HG03378 (cell line): ENCODE measurements around the gene ALDH2.
A peak's percentile ranks its signal among the peaks of the same experiment; 100 is the strongest.
"Not testable (repeated sequence)": the region's sequence is repeated elsewhere in the genome, so short reads cannot be mapped to it uniquely, and the experiment has no call there.

Source experiments
- ATAC-seq: cut with Tn5 transposase; IDR thresholded peaks from one replicate; pipeline ENCODE4 v1.9.1; 2021; ENCODE audit warnings: mild to moderate bottlenecking, moderate library complexity; ENCODE audit not compliant: unreplicated experiment

The ALDH2 gene

GRCh38 chr12:111824312-111824711, 57.6 kb downstream of the ALDH2 start:
- ATAC-seq = not testable (repeated sequence)

GRCh38 chr12:111825509-111825908, 58.8 kb downstream of the ALDH2 start:
- ATAC-seq = no peak

DNA sequence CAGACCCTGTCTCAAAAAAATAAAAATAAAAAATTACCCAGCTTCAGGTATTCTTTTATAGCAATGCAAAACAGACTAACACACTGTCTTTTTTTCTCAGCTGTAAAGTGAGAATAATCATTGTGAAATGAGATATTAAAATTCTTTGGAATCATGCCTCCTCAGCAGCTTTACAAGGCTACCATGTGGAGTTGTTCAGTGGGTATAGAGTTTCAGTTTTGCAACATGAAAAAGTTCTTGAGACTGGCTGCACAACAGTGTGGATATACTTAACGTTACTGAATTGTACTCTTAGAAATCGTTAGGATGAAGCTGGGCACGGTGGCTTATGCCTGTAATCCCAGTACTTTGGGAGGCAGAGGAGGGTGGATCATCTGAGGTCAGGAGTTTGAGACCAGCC, 59.6 kb downstream of the ALDH2 start:
- ATAC-seq = no peak

DNA sequence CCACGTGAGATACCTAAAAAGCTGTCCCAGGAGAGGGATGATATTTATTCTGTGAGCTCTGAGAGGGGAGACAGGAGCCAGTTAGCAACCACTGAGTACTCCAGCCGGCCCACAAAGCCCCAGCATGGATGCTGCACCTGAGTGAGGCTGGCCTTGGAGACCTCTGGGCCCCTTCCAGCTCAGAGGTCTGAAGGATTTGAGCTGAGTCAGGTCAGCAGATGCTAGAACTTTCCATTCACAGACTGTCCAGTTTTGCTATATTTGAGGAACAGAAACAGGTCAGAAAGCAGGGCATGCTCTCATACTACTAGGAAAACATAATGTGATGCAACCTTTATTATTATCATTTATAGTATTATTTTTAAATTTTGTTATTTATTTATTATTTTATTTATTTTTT, 60.3 kb downstream of the ALDH2 start:
- ATAC-seq = no peak

GRCh38 chr12:111827907-111828306, 61.2 kb downstream of the ALDH2 start:
- no peak for ATAC-seq

DNA sequence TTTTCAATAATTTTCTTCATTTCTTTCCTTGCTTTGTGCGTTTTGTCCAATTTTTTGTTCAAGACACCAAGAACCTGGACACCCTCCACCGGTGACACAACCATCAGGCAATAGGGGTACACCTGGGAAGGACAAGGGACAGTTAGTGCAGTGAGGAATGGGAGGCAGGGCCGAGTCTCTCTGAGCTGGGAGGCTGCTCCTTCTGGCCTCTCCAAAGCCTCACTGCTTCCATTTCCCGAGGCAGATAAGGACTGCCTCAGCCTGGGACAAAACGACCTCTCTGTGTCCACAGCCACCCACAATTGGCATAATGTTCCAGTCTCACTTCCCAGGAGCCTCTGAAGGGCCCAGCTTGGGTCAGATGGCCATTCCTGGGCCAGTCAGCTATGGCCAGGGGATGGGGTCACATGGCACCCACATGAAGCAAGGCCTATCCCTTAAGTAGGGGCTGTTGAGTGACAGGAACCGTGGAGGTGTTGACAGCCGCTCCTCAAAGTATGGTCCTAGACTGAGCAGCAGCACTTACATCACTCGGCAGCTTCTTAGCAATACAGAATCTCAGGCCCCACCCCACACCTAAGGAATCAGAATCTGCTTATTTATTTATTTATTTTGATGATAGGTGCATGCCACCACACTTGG, 61.7 kb downstream of the ALDH2 start:
- no peak for ATAC-seq

GRCh38 chr12:111829635-111830034, 62.9 kb downstream of the ALDH2 start:
- not testable (repeated sequence) for ATAC-seq

DNA sequence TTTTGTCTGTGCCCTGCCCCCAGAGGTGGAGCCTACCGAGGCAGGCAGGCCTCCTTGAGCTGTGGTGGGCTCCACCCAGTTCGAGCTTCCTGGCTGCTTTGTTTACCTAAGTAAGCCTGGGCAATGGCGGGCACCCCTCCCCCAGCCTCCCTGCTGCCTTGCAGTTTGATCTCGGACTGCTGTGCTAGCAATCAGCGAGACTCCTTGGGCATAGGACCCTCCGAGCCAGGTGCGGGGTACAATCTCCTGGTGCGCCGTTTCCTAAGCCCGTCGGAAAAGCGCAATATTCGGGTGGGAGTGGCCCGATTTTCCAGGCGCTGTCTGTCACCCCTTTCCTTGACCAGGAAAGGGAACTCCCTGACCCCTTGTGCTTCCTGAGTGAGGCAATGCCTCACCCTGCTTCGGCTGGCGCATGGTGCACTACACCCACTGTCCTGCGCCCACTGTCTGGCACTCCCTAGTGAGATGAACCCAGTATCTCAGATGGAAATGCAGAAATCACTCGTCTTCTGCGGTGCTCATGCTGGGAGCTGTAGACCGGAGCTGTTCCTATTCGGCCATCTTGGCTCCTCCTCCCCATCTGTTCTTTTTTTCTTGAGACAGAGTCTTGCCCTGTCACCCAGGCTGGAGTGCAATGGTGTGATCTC, 68.1 kb downstream of the ALDH2 start:
- not testable (repeated sequence) for ATAC-seq

GRCh38 chr12:111835531-111836181, 68.9 kb downstream of the ALDH2 start:
- ATAC-seq = not testable (repeated sequence)

DNA sequence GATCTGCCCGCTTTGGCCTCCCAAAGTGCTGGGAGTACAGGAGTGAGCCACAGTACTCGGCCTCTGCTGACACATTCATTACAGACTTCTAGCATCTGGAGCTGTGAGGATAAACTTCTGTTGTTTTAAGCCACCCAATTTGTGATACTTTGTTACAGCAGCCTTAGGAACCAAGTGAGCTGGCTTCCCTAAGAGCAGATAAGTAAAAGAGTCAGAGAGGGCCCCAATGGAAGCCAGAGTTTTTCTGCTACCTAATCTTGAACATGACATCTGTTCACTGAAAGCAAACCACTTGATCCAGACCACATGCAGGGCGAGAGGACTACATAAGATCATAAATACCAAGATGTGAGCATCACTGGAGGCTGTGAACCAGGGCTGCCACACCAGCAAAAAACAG, 71.6 kb downstream of the ALDH2 start:
- ATAC-seq = no peak

GRCh38 chr12:111840807-111841206, 74.1 kb downstream of the ALDH2 start:
- no peak for ATAC-seq

DNA sequence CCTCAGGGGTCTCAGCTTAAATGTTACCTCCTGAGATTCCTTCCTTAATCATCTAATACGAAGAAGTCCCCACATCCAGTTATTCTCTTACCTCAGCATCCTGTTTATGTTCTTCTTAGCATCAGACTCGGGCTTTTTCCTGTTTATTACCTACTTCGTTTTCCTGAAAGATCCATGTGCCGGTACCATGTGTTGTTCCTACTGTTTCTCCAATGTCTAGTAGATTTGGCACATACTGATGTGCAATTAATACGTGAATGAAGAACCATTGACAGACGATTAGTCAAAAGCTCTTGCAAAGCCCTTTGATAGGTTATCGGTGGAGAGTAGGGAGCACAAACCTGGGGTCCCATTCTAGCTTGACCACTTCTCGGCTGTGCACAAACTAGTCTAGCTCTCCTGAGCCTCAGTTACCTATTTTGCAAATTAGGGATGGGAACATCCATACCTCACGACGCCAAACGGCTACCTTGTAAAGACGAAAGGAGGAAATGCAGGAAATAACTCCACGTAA, 74.6 kb downstream of the ALDH2 start:
- ATAC-seq = peak; percentile 18

GRCh38 chr12:111841750-111842555, 75.2 kb downstream of the ALDH2 start, which contains the start of gene MAPKAPK5:
MAPKAPK5 (plus strand) TSS chr12:111842228; CDS start chr12:111842734, 506 bp downstream.
- ATAC-seq = peak; percentile 72

GRCh38 chr12:111842556-111843396, 76.0 kb downstream of the ALDH2 start:
- ATAC-seq = peak; percentile 16

- ATAC-seq = no peak
Measured at GRCh38 chr12:111846016-111846415, 79.3 kb downstream of the ALDH2 start.

GRCh38 chr12:111850526-111850925, 83.8 kb downstream of the ALDH2 start:
- no peak for ATAC-seq

DNA sequence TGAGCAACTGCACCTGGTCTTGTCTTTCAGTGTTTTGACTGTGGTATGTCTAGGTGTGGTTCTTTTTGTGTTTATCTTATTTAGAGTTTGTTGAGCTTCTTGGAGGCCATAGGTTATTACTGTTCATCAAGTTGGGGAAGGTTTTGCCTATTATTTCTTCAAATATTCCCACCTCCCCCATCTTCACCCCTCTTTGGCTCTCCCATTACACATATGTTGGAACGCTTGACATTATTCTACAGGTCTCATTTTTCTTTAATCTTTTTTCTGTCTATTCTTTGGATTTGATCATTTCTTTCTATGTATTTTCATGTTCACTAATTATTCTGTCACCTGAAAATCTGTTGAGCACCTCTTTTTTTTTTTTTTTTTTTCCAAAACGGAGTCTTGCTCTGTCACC, 91.5 kb downstream of the ALDH2 start:
- ATAC-seq = no peak

DNA sequence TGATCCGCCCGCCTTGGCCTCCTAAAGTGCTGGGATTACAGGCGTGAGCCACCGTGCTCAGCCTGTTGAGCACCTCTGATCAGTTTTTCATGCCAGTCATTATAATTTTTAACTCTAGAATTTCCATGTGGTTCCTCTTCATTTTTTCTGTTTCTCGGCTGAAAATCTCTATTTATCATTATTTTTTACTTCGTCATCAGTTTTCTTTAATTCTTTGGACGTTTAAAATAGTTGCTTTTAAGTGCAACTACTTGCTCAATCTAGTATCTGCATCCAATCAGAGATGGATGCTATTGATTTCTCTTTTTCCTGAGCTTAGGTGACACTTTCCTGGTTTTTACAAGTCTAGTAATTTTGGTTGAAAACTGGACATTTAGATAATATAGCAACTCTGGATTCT, 92.0 kb downstream of the ALDH2 start:
- no peak for ATAC-seq

GRCh38 chr12:111864913-111865312, 98.2 kb downstream of the ALDH2 start:
- no peak for ATAC-seq
